HEK293 (cell line): Measurements from ENCODE around the gene PGBD5.

Source experiments
- CTCF ChIA-PET: fragments of 350-600 bp; formaldehyde crosslinking; extraction: SDS; loops from one replicate; lab custom pipeline; 2021; ENCODE audit warnings: antibody characterized with exemption; lab: Yijun Ruan, JAX
- POLR2A ChIA-PET: fragments of 300-600 bp; formaldehyde crosslinking; extraction: SDS; loops from one replicate; lab custom pipeline; 2020; ENCODE audit warnings: antibody characterized with exemption, inconsistent platforms; lab: Yijun Ruan, JAX
- H3K27ac ChIP-seq: fragments of 200-500 bp; sonication (Bioruptor generic); 2 replicates; pipeline ENCODE4 v1.5.1; 2014; ENCODE audit warnings: low read depth, low read length, control low read depth, inconsistent platforms; ENCODE audit errors: extremely low read depth
- H3K36me3 ChIP-seq, 2 experiments: fragments of 200-500 bp in 1 of 2; sonication (Bioruptor generic) in 1 of 2; 1 replicate in 1 of 2; 2 replicates in 1 of 2; pipeline ENCODE4 v1.5.1; 2014 to 2017; ENCODE audit warnings: inconsistent platforms in 2 of 2, low read length in 2 of 2; ENCODE audit not compliant: control insufficient read depth in 2 of 2, insufficient read depth in 1 of 2
- H3K4me1 ChIP-seq: fragments of 200-500 bp; sonication (Bioruptor generic); 2 replicates; pipeline ENCODE4 v1.5.1; 2014; ENCODE audit warnings: mild to moderate bottlenecking, low read length, inconsistent platforms; ENCODE audit not compliant: control insufficient read depth, insufficient read depth
- H3K4me3 ChIP-seq: 2 replicates; pipeline ENCODE4 v1.5.1; 2011; ENCODE audit warnings: low read depth, mild to moderate bottlenecking, control low read depth, low read length, moderate library complexity
- H3K9me3 ChIP-seq: fragments of 200-500 bp; sonication (Bioruptor generic); 2 replicates; pipeline ENCODE4 v1.5.1; 2014; ENCODE audit warnings: low read depth, low read length, inconsistent platforms; ENCODE audit not compliant: control insufficient read depth, insufficient read depth
- FEZF1 ChIP-seq: fragments of 450-650 bp; formaldehyde crosslinking; IDR thresholded peaks from 2 replicates; pipeline ENCODE4 v1.5.1; 2016; ENCODE audit warnings: missing biosample characterization, missing genetic modification characterization
- KLF1 ChIP-seq: fragments of 450-650 bp; formaldehyde crosslinking; IDR thresholded peaks from 2 replicates; pipeline ENCODE4 v1.5.1; 2016; ENCODE audit warnings: missing biosample characterization, missing genetic modification characterization
- KLF17 ChIP-seq: fragments of 450-650 bp; formaldehyde crosslinking; IDR thresholded peaks from 2 replicates; pipeline ENCODE4 v1.5.1; 2016; ENCODE audit warnings: missing biosample characterization, missing genetic modification characterization
- OSR2 ChIP-seq: fragments of 450-650 bp; formaldehyde crosslinking; IDR thresholded peaks from 2 replicates; pipeline ENCODE4 v1.5.1; 2016; ENCODE audit warnings: missing biosample characterization, missing genetic modification characterization
- RBAK ChIP-seq: fragments of 450-650 bp; formaldehyde crosslinking; IDR thresholded peaks from 2 replicates; pipeline ENCODE4 v1.5.1; 2016; ENCODE audit warnings: missing biosample characterization, missing genetic modification characterization
- SCRT2 ChIP-seq: fragments of 450-650 bp; formaldehyde crosslinking; IDR thresholded peaks from 2 replicates; pipeline ENCODE4 v1.5.1; 2016; ENCODE audit warnings: missing biosample characterization, missing genetic modification characterization
- TRIM28 ChIP-seq: IDR thresholded peaks from 2 replicates; pipeline ENCODE4 v1.6.1; 2011; ENCODE audit warnings: low read length, control low read depth, borderline replicate concordance
- ZNF324 ChIP-seq: fragments of 450-650 bp; formaldehyde crosslinking; IDR thresholded peaks from 2 replicates; pipeline ENCODE4 v1.5.1; 2016; ENCODE audit warnings: missing biosample characterization, missing genetic modification characterization
- ZNF433 ChIP-seq: fragments of 450-650 bp; formaldehyde crosslinking; IDR thresholded peaks from 2 replicates; pipeline ENCODE4 v1.5.1; 2016; ENCODE audit warnings: missing biosample characterization, missing genetic modification characterization, low read depth
- ZNF548 ChIP-seq: fragments of 450-650 bp; formaldehyde crosslinking; IDR thresholded peaks from 2 replicates; pipeline ENCODE4 v1.5.1; 2016; ENCODE audit warnings: missing biosample characterization, missing genetic modification characterization
- ZNF629 ChIP-seq: fragments of 450-650 bp; formaldehyde crosslinking; IDR thresholded peaks from 2 replicates; pipeline ENCODE4 v1.5.1; 2017; ENCODE audit warnings: missing biosample characterization, missing genetic modification characterization
- TF ChIP-seq, protein P1 (sequence below): fragments of 450-650 bp; formaldehyde crosslinking; IDR thresholded peaks from 2 replicates; pipeline ENCODE4 v1.5.1; 2016; ENCODE audit warnings: missing biosample characterization, missing genetic modification characterization
- TF ChIP-seq, protein P2 (sequence below): fragments of 450-650 bp; formaldehyde crosslinking; IDR thresholded peaks from 2 replicates; pipeline ENCODE4 v1.5.1; 2016; ENCODE audit warnings: missing biosample characterization, missing genetic modification characterization
- TF ChIP-seq, protein P3 (sequence below): fragments of 450-650 bp; formaldehyde crosslinking; IDR thresholded peaks from 2 replicates; pipeline ENCODE4 v1.5.1; 2016; ENCODE audit warnings: missing biosample characterization, missing genetic modification characterization, low read depth

PGBD5 gene

GRCh38 chr1:230301822-230302221 lies 124.3 kb downstream of the PGBD5 start:
- no peak overlapping the region for H3K4me3 ChIP-seq
- no peaks in the 10 kb centered on the region for H3K9me3 ChIP-seq
- CTCF ChIA-PET: interaction anchor here (0.6 to 0.9 kb wide), 3 partner anchors 8 to 288 kb away, joined by 3 read pairs; no protein-coding TSS in a partner anchor
- TF ChIP-seq FEZF1 (tag by site-specific recombination) (no peak), TRIM28 (no peak), KLF17 (tag by site-specific recombination) (0 out of 2 replicates have a peak, but pooled peaks have one; percentile 50), OSR2 (tag by site-specific recombination) (peak; percentile 14; the same call in 1 of the 2 replicates), KLF1 (tag by site-specific recombination) (peak; percentile 82)
- TF ChIP-seq, protein P1, sequence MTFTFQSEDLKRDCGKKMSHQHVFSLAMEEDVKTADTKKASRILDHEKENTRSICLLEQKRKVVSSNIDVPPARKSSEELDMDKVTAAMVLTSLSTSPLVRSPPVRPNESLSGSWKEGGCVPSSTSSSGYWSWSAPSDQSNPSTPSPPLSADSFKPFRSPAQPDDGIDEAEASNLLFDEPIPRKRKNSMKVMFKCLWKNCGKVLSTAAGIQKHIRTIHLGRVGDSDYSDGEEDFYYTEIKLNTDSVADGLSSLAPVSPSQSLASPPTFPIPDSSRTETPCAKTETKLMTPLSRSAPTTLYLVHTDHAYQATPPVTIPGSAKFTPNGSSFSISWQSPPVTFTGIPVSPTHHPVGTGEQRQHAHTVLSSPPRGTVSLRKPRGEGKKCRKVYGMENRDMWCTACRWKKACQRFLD: no peak
- TF ChIP-seq, protein P2, sequence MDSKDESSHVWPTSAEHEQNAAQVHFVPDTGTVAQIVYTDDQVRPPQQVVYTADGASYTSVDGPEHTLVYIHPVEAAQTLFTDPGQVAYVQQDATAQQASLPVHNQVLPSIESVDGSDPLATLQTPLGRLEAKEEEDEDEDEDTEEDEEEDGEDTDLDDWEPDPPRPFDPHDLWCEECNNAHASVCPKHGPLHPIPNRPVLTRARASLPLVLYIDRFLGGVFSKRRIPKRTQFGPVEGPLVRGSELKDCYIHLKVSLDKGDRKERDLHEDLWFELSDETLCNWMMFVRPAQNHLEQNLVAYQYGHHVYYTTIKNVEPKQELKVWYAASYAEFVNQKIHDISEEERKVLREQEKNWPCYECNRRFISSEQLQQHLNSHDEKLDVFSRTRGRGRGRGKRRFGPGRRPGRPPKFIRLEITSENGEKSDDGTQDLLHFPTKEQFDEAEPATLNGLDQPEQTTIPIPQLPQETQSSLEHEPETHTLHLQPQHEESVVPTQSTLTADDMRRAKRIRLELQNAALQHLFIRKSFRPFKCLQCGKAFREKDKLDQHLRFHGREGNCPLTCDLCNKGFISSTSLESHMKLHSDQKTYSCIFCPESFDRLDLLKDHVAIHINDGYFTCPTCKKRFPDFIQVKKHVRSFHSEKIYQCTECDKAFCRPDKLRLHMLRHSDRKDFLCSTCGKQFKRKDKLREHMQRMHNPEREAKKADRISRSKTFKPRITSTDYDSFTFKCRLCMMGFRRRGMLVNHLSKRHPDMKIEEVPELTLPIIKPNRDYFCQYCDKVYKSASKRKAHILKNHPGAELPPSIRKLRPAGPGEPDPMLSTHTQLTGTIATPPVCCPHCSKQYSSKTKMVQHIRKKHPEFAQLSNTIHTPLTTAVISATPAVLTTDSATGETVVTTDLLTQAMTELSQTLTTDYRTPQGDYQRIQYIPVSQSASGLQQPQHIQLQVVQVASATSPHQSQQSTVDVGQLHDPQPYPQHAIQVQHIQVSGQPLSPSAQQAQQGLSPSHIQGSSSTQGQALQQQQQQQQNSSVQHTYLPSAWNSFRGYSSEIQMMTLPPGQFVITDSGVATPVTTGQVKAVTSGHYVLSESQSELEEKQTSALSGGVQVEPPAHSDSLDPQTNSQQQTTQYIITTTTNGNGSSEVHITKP (tag by site-specific recombination): 0 out of 2 replicates have a peak, but pooled peaks have one; percentile 17
- no peaks in the 10 kb centered on the region for H3K4me1 ChIP-seq
- POLR2A ChIA-PET: no interaction called here
- no peaks in the 10 kb centered on the region for H3K36me3 ChIP-seq
- H3K27ac ChIP-seq: no peak overlapping the region

- CTCF ChIA-PET: no interaction called here
- H3K9me3 ChIP-seq: no peaks in the 10 kb centered on the region
- TF ChIP-seq SCRT2 (tag by site-specific recombination) (no peak), ZNF433 (no peak), RBAK (no peak), ZNF324 (no peak), ZNF548 (tag by site-specific recombination) (no peak), ZNF629 (tag by site-specific recombination) (no peak)
- TF ChIP-seq, protein P3, sequence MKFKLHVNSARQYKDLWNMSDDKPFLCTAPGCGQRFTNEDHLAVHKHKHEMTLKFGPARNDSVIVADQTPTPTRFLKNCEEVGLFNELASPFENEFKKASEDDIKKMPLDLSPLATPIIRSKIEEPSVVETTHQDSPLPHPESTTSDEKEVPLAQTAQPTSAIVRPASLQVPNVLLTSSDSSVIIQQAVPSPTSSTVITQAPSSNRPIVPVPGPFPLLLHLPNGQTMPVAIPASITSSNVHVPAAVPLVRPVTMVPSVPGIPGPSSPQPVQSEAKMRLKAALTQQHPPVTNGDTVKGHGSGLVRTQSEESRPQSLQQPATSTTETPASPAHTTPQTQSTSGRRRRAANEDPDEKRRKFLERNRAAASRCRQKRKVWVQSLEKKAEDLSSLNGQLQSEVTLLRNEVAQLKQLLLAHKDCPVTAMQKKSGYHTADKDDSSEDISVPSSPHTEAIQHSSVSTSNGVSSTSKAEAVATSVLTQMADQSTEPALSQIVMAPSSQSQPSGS (tag by site-specific recombination): no peak
- TF ChIP-seq, all 188 proteins: peak for 0
- POLR2A ChIA-PET: no interaction called here
- Histone ChIP-seq H3K4me1 (no peaks in the 10 kb centered on the region), H3K4me3 (no peak overlapping the region), H3K27ac (no peak overlapping the region), H3K36me3 (no peaks in the 10 kb centered on the region)
Observed at GRCh38 chr1:230301322-230301721, 124.8 kb downstream of the PGBD5 start.
